ENCODE measurements around the gene IRX3. TPM values are rescaled to one million over a fixed set of nuclear protein-coding genes. Genes with fewer than 3 reads are reported as not detected.

IRX3 gene
- total RNA-seq, 1 donor: 0.86 TPM

DNA sequence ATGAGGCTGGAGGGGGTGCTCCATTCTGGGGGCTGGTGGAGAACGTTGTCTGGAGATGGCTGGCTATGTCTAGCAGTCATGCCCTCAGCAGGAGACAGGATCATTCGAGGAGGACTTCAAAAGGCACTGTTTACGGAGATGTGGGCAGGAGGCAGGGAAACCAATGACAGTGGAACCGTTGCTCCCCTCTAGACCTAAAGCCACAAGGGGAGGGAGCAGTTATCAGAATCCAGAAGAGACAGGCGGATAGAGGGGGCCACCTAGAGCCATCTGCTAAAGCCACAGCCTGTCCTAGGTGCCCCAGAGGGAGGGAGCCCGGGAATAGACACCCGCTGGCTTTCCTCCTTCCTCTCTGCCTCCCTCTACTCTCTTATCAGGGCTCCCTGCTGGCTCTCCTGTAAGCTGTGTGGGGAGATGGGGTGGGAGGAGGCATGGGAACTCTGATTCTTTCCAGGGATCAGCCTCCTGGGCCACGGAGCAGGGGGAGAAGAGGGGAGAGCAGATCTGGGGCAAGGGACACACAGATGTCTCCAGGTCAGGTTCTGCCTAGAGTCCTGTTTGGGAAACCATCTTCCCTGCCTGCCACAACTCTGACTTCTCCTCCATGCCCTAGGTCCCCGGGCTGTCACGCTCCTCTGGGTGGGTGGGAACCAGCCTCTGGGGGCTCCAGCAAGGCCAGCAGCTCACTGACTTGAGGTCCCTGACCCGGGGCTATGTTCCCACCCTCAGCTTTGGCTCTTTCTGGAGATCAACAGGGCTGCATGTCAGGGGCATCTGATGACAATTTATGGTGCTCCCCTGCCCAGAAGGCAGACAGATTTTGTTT is 42.3 kb downstream of the IRX3 start:
- H3K4me3 ChIP-seq (ENCODE audit: low read depth, low read length): no peak overlapping the region
- TF ChIP-seq CTCF (IDR thresholded peaks at IDR 0.05; ENCODE audit: insufficient read depth, low read depth, low read length): no peak
- DNase-seq (ENCODE audit: low read depth): no peak

- no peak overlapping the region for H3K4me3 ChIP-seq (ENCODE audit: low read depth, low read length)
- no peak for TF ChIP-seq CTCF (IDR thresholded peaks at IDR 0.05; ENCODE audit: insufficient read depth, low read depth, low read length)
- no peak for DNase-seq (ENCODE audit: low read depth)
Measured at GRCh38 chr16:54243202-54243601, 43.4 kb downstream of the IRX3 start.

GRCh38 chr16:54242199-54242598 is 44.4 kb downstream of the IRX3 start:
- no peak for TF ChIP-seq CTCF (IDR thresholded peaks at IDR 0.05; ENCODE audit: insufficient read depth, low read depth, low read length)
- DNase-seq (ENCODE audit: low read depth): no peak
- no peak overlapping the region for H3K4me3 ChIP-seq (ENCODE audit: low read depth, low read length)

DNA sequence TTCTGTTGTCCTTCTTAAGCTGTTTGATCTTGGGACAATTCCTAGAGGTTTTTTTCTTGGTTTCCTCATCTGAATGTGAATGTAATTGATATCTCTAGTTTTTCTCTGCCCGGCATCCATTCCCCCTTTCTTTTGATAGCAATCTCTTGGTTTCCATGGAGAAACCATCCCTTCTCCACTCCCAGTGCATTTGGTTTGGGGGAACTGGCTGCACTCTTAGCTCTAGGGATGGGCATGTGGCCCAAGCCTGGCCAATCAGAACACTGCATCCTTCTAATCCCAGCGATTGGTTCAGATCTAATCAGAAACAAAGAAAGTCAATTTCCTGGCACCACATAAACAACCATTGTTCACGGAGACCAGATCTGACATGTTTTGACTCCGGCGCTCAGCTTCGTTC is 45.1 kb downstream of the IRX3 start:
- TF ChIP-seq CTCF (IDR thresholded peaks at IDR 0.05; ENCODE audit: insufficient read depth, low read depth, low read length): no peak
- no peak overlapping the region for H3K4me3 ChIP-seq (ENCODE audit: low read depth, low read length)
- DNase-seq (ENCODE audit: low read depth): no peak

DNA sequence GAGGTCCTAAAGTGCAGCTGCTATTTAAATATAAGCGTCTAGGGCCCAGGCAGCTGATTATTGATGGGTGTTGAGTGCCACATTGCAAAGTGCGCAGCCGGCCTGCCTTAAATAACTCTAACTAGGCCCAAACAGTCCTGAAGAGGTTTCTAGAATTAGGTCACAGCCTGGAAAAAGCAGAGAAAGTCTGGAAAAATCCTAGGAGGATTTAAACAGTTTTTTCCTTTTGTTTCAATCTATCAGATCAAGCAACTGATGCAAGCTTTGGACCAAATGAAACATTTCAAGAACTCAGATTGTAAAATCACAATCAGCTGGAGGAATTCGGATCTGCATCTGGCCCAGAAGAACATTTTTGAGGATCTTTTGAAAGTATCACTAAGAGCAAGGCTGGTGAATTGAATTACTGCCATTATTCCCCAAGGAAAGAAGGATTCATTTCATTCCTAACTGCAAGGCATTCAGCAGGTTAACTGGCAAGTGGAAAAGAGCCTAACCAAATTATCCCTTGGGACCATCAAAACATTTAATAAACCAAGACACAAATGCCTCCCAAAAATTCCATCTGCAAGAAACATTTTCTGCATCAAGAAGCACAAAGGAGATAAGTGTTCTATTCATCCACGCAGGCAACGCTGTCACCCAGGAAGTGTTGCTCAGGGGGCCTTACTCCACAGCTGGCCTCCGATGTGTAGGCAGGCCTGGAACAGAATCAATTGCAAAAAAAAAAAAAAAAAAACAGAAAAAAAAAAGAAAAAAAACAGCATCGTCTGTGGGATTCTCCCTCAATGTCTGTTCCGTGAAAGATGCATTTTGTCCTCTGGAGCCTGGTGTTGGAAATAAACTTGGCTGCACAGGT is 46.1 kb downstream of the IRX3 start:
- no peak for TF ChIP-seq CTCF (IDR thresholded peaks at IDR 0.05; ENCODE audit: insufficient read depth, low read depth, low read length)
- no peak for DNase-seq (ENCODE audit: low read depth)
- H3K4me3 ChIP-seq (ENCODE audit: low read depth, low read length): no peak overlapping the region

DNA sequence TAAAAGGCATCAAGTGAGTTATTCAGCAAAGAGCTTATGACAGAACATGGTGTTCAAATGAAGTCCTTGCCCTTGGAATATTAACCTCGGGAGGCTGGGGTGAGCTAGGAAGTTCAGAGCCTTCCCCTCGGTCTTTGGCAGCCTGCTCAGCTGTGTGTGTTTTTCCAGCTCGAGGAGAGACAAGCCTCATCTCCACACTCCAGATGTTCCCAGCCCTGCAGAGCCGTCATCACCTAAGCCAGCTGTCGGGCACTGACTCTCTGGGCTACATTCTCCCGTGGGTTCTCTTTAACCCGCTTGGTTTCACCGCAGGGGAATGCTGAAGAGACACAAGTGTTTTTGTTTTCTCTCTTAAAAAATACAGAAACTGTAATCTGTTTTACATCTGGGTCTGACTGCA is 47.1 kb downstream of the IRX3 start:
- peak; percentile 19 for DNase-seq (ENCODE audit: low read depth)
- no peak overlapping the region for H3K4me3 ChIP-seq (ENCODE audit: low read depth, low read length)
- no peak for TF ChIP-seq CTCF (IDR thresholded peaks at IDR 0.05; ENCODE audit: insufficient read depth, low read depth, low read length)

All from fibroblast of villous mesenchyme (primary cell).